Thoracic aorta (tissue), 2 donors: ENCODE measurements around the gene NKRF. TPM values are rescaled to one million over a fixed set of nuclear protein-coding genes. Genes with fewer than 3 reads are reported as not detected.

Experiments
- ATAC-seq: fragments of 150-250 bp; one replicate; pipeline ENCODE4 v1.8.0; 2017; ENCODE audit warnings: low read depth; ENCODE audit not compliant: insufficient number of reproducible peaks, low FRiP score
- DNase-seq: peaks from one replicate; pipeline ENCODE4 v3.0.0-alpha.2; 2020; ENCODE audit warnings: low spot score
- H3K27ac ChIP-seq, 2 donors: fragments of 200-600 bp; sonication (generic); 1 replicate in 1 of 2; 2 replicates in 1 of 2; pipeline ENCODE4 v1.5.1; 2016; ENCODE audit warnings: mild to moderate bottlenecking in 2 of 2, moderate library complexity in 2 of 2
- H3K27me3 ChIP-seq: fragments of 200-600 bp; sonication (generic); replicated peaks from 2 replicates; pipeline ENCODE4 v1.6.0; 2016; ENCODE audit warnings: mild to moderate bottlenecking; ENCODE audit not compliant: insufficient read depth
- H3K36me3 ChIP-seq: fragments of 200-600 bp; sonication (generic); one replicate; pipeline ENCODE4 v1.5.1; 2016
- H3K4me1 ChIP-seq, 2 donors: fragments of 200-600 bp; sonication (generic); 1 replicate in 1 of 2; 2 replicates in 1 of 2; pipeline versions ENCODE4 v1.5.1 to v1.6.0; 2016; ENCODE audit warnings: low read depth in 2 of 2, mild to moderate bottlenecking in 1 of 2; ENCODE audit not compliant: control insufficient read depth in 1 of 2
- H3K4me3 ChIP-seq: fragments of 200-600 bp; sonication (generic); 2 replicates; pipeline ENCODE4 v1.5.1; 2016; ENCODE audit warnings: mild to moderate bottlenecking
- H3K9me3 ChIP-seq: fragments of 200-600 bp; sonication (generic); 2 replicates; pipeline ENCODE4 v1.5.1; 2016
- CTCF ChIP-seq: fragments of 200-600 bp; sonication (generic); IDR thresholded peaks from one replicate; pipeline ENCODE4 v1.5.1; 2019; ENCODE audit warnings: antibody characterized with exemption
- total RNA-seq, 2 donors: library from RNA; depleted of rRNA; stranded (reverse); fragments of >200 nt; gene quantifications; one replicate each; pipeline versions ENCODE4 v1.1.0 to v1.2.3, GENCODE V29; 2016

NKRF gene
- 1 to 10 TPM; 3.8 to 8.3 TPM for total RNA-seq

GRCh38 chrX:119606280-119607017, at the start of gene NKRF:
TSS of gene NKRF (minus strand) at chrX:119606424.
- Histone ChIP-seq H3K9me3 (no peaks in the 10 kb centered on the region), H3K27me3 (no peaks in the 10 kb centered on the region), H3K4me1 (peaks cover 0 to 4% of the 10 kb centered on the region in 2 donors), H3K4me3 (peak within 1 kb of the TSS; percentile 85), H3K36me3 (no peaks in the 10 kb centered on the region), H3K27ac (peak within 1 kb of the TSS; percentile 72 to 81)
- ATAC-seq (peak; percentile 94), DNase-seq (peak; percentile 60)
- no peak for TF ChIP-seq CTCF

- H3K27ac ChIP-seq: no peak overlapping the region
- no peak for TF ChIP-seq CTCF
- no peak for DNase-seq
- no peak for ATAC-seq
- H3K4me1 ChIP-seq: no peaks in the 10 kb centered on the region
- no peaks in the 10 kb centered on the region for H3K27me3 ChIP-seq
- H3K4me3 ChIP-seq: no peak overlapping the region
- H3K36me3 ChIP-seq: no peaks in the 10 kb centered on the region
- no peaks in the 10 kb centered on the region for H3K9me3 ChIP-seq
Observed at GRCh38 chrX:119655125-119655524, 48.9 kb upstream of the NKRF start.

GRCh38 chrX:119654112-119654531, 47.9 kb upstream of the NKRF start:
- no peaks in the 10 kb centered on the region for H3K9me3 ChIP-seq
- H3K4me1 ChIP-seq: no peaks in the 10 kb centered on the region
- H3K36me3 ChIP-seq: no peaks in the 10 kb centered on the region
- no peak for TF ChIP-seq CTCF
- ATAC-seq (no peak), DNase-seq (no peak)
- H3K4me3 ChIP-seq: no peak overlapping the region
- H3K27ac ChIP-seq: no peak overlapping the region
- H3K27me3 ChIP-seq: no peaks in the 10 kb centered on the region

- Histone ChIP-seq H3K4me1 (no peaks in the 10 kb centered on the region), H3K9me3 (no peaks in the 10 kb centered on the region), H3K36me3 (no peaks in the 10 kb centered on the region), H3K4me3 (no peak overlapping the region), H3K27me3 (no peaks in the 10 kb centered on the region), H3K27ac (no peak overlapping the region)
- DNase-seq: no peak
- no peak for TF ChIP-seq CTCF
- ATAC-seq: no peak
Observed at GRCh38 chrX:119648421-119648775, 42.2 kb upstream of the NKRF start.

GRCh38 chrX:119647552-119648420, 41.6 kb upstream of the NKRF start:
- H3K27ac ChIP-seq: no peak overlapping the region

More at GRCh38 chrX:119647552-119648420, 41.6 kb upstream of the NKRF start:
- DNase-seq (no peak), ATAC-seq (no peak)
- H3K27me3 ChIP-seq: no peaks in the 10 kb centered on the region
- H3K9me3 ChIP-seq: no peaks in the 10 kb centered on the region
- no peak for TF ChIP-seq CTCF
- H3K36me3 ChIP-seq: no peaks in the 10 kb centered on the region
- H3K4me1 ChIP-seq: no peaks in the 10 kb centered on the region
- H3K4me3 ChIP-seq: no peak overlapping the region
